OCI-LY1 (cell line): ENCODE results near the gene RAD23A.

Experiments used
- H2AFZ ChIP-seq: fragments of 200-600 bp; sonication (generic), shearing (Covaris generic); 2 replicates; pipeline ENCODE4 v1.6.0; 2014; ENCODE audit warnings: antibody characterized with exemption, mild to moderate bottlenecking, low read length
- H3F3A ChIP-seq: fragments of 200-600 bp; sonication (generic), shearing (Covaris generic); 2 replicates; pipeline ENCODE4 v1.6.0; 2014; ENCODE audit warnings: mild to moderate bottlenecking, antibody characterized with exemption, low read length, moderate library complexity; ENCODE audit not compliant: insufficient read depth
- H3K27ac ChIP-seq: fragments of 200-600 bp; sonication (generic); 2 replicates; pipeline ENCODE4 v1.5.1; 2014; ENCODE audit warnings: low read length, mixed run types, mild to moderate bottlenecking, low read depth; ENCODE audit not compliant: poor library complexity, severe bottlenecking
- H3K27me3 ChIP-seq: fragments of 200-600 bp; sonication (generic); 2 replicates; pipeline ENCODE4 v1.6.0; 2014; ENCODE audit warnings: antibody characterized with exemption, mild to moderate bottlenecking, low read length, moderate library complexity; ENCODE audit not compliant: insufficient read depth
- H3K36me3 ChIP-seq: fragments of 200-600 bp; sonication (generic); 2 replicates; pipeline ENCODE4 v1.6.1; 2014; ENCODE audit warnings: mild to moderate bottlenecking, antibody characterized with exemption, low read length, moderate library complexity, mixed read lengths; ENCODE audit not compliant: insufficient read depth
- H3K4me1 ChIP-seq: fragments of 200-600 bp; sonication (generic); 2 replicates; pipeline ENCODE4 v1.5.1; 2014; ENCODE audit warnings: mild to moderate bottlenecking, low read length, moderate library complexity; ENCODE audit not compliant: insufficient read depth, severe bottlenecking
- H3K4me2 ChIP-seq: fragments of 200-600 bp; sonication (generic), shearing (Covaris generic); 2 replicates; pipeline ENCODE4 v1.6.1; 2014; ENCODE audit warnings: low read length
- H3K4me3 ChIP-seq: fragments of 200-600 bp; sonication (generic); 2 replicates; pipeline ENCODE4 v1.5.1; 2014; ENCODE audit warnings: low read length, low read depth, mild to moderate bottlenecking, mixed read lengths; ENCODE audit not compliant: poor library complexity, severe bottlenecking
- H3K79me2 ChIP-seq: fragments of 200-600 bp; shearing (Covaris generic); 2 replicates; pipeline ENCODE4 v1.6.1; 2016; ENCODE audit warnings: mixed run types, low read length, mixed read lengths; ENCODE audit not compliant: insufficient read depth
- H3K9ac ChIP-seq: fragments of 200-600 bp; sonication (generic), shearing (Covaris generic); 2 replicates; pipeline ENCODE4 v1.6.1; 2014; ENCODE audit warnings: mild to moderate bottlenecking, low read length, mixed read lengths
- H3K9me2 ChIP-seq: fragments of 200-600 bp; sonication (generic), shearing (Covaris generic); 2 replicates; pipeline ENCODE4 v1.6.1; 2014; ENCODE audit warnings: low read depth, mild to moderate bottlenecking, low read length, mixed read lengths
- H3K9me3 ChIP-seq: fragments of 200-600 bp; shearing (Covaris generic); 2 replicates; pipeline ENCODE4 v1.6.1; 2014; ENCODE audit warnings: low read length, mixed read lengths
- H4K20me1 ChIP-seq: fragments of 200-600 bp; sonication (generic), shearing (Covaris generic); 2 replicates; pipeline ENCODE4 v1.6.0; 2016; ENCODE audit warnings: mild to moderate bottlenecking, low read length; ENCODE audit not compliant: insufficient read depth
- EZH2 ChIP-seq: fragments of 200-600 bp; sonication (generic), shearing (Covaris generic); IDR thresholded peaks from 2 replicates; pipeline ENCODE4 v1.8.0; 2017; ENCODE audit warnings: borderline replicate concordance, mixed run types, mild to moderate bottlenecking, antibody characterized with exemption, low read length, moderate library complexity, mixed read lengths
- TF ChIP-seq, protein P1 (sequence below): fragments of 200-600 bp; sonication (generic), shearing (Covaris generic); IDR thresholded peaks from 2 replicates; pipeline ENCODE4 v1.5.1; 2017; ENCODE audit warnings: mild to moderate bottlenecking, antibody characterized with exemption, low read length, moderate library complexity, mixed read lengths

RAD23A gene

DNA sequence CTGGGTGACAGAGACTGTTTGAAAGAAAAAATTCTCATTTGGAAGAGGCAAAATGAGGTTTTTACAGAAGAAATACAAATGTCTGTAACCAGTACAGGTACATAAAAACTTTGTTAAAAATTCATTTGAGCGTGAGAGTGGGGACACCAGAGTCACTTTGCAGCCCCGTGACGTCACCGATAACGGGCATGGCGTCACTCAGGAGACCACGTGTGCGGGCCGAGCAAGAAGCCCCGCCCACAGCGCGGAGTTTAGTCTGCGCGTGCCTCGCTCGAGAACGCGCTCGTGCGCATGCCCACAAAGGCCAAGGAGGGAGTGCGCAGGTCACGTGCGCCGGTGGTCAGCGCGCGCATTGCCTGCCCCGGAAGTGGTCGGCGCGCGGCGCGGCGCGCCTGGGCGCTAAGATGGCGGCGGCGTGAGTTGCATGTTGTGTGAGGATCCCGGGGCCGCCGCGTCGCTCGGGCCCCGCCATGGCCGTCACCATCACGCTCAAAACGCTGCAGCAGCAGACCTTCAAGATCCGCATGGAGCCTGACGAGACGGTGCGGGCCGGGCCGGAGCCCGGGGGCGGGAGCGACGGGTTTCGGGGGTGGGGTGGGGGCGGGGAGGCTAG is at the start of gene RAD23A:
Gene RAD23A, plus strand, starts transcription at position 384 of the 613 bp plus-strand sequence. Its CDS starts 87 bp downstream, at position 471.
- Histone ChIP-seq H4K20me1 (no peaks in the 10 kb centered on the region), H3K27me3 (no peaks in the 10 kb centered on the region), H3K4me3 (peak within 1 kb of the TSS; percentile 97), H3K27ac (peak within 1 kb of the TSS; percentile 78), H3K9me2 (no peaks in the 10 kb centered on the region), H3K4me2 (peak within 1 kb of the TSS; percentile 90), H3K36me3 (peaks cover 87% of the 10 kb centered on the region), H3F3A (peaks cover 17% of the 10 kb centered on the region), H2AFZ (no peak within 1 kb of the TSS), H3K9me3 (no peaks in the 10 kb centered on the region), H3K9ac (peak within 1 kb of the TSS; percentile 99), H3K4me1 (peaks cover 55% of the 10 kb centered on the region), H3K79me2 (peaks cover 18% of the 10 kb centered on the region)
- no peak for TF ChIP-seq EZH2
- TF ChIP-seq, protein P1, sequence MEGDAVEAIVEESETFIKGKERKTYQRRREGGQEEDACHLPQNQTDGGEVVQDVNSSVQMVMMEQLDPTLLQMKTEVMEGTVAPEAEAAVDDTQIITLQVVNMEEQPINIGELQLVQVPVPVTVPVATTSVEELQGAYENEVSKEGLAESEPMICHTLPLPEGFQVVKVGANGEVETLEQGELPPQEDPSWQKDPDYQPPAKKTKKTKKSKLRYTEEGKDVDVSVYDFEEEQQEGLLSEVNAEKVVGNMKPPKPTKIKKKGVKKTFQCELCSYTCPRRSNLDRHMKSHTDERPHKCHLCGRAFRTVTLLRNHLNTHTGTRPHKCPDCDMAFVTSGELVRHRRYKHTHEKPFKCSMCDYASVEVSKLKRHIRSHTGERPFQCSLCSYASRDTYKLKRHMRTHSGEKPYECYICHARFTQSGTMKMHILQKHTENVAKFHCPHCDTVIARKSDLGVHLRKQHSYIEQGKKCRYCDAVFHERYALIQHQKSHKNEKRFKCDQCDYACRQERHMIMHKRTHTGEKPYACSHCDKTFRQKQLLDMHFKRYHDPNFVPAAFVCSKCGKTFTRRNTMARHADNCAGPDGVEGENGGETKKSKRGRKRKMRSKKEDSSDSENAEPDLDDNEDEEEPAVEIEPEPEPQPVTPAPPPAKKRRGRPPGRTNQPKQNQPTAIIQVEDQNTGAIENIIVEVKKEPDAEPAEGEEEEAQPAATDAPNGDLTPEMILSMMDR = no peak

DNA sequence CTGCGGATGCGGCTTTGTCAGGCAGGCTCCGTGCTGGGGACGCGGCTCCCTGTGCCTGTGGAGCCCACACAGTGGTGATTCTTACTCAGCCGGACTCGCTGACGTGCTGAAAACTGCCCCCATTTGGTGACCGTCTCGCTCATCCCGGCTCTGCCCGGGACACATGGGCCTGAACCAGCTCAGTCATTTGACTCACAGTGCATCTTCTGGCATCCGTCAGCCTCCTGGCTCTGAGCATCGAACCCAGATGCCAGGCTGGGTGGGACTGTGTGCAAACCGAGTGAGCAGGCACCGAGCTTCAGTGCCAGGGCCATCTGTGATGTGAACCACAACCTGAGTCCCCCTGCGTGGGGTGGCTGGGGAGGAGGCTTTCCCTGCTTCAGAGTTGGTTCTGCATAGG is 49.2 kb upstream of the RAD23A start:
- Histone ChIP-seq H2AFZ (no peak overlapping the region), H3K36me3 (peaks cover 21% of the 10 kb centered on the region; the same call in 1 of the 2 replicates)

DNA sequence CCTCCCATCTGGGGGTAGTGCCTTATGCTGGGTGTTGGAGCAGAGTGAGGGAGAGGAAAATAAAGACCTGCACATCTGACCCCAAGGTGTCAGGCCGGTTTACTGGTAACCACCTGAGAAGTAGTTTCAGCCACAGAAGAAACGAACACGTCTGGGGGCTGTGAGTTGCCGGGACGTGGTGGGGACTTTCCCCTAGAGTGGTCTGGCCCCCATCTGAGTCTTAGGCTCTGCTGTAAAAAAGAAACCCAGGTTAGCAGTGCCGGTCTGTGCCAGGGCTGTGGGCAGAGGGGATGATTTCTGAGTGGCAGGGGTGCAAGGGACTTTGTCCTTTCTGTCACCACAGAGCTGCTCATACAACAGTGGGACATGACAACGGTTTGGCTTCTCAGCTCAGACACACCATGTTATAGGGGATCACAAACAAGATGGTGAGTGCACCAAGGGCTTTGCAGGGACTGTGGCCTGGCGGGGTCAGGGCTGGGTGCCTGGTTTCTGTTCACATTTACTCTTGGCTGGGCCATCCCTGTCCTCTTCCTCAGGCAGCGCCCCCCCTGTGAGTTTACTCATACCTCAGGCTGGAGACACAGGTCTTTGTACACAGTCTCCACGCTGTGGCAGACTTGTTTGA is 45.7 kb upstream of the RAD23A start:
- no peaks in the 10 kb centered on the region for H3K9me2 ChIP-seq
- no peaks in the 10 kb centered on the region for H3K79me2 ChIP-seq
- H3K4me1 ChIP-seq = peaks cover 3% of the 10 kb centered on the region
- no peaks in the 10 kb centered on the region for H3K27me3 ChIP-seq
- peak overlapping the region; percentile 18; the same call in 1 of the 2 replicates for H3K9ac ChIP-seq
- H3K36me3 ChIP-seq = peaks cover 9% of the 10 kb centered on the region; the same call in 1 of the 2 replicates
- peak overlapping the region; percentile 76 for H3K27ac ChIP-seq
- TF ChIP-seq, protein P1 = no peak
- TF ChIP-seq EZH2 = no peak
- H2AFZ ChIP-seq = no peak overlapping the region
- H3K9me3 ChIP-seq = no peaks in the 10 kb centered on the region
- H3K4me3 ChIP-seq = no peak overlapping the region
- no peaks in the 10 kb centered on the region for H3F3A ChIP-seq
- H3K4me2 ChIP-seq = no peak overlapping the region
- no peaks in the 10 kb centered on the region for H4K20me1 ChIP-seq

More for the DNA sequence above, 49.2 kb upstream of the RAD23A start:
- Histone ChIP-seq H3K27me3 (no peaks in the 10 kb centered on the region), H3K9me3 (no peaks in the 10 kb centered on the region), H3K4me2 (no peak overlapping the region), H3K9ac (no peak overlapping the region), H4K20me1 (no peaks in the 10 kb centered on the region), H3K79me2 (no peaks in the 10 kb centered on the region), H3K4me3 (no peak overlapping the region), H3K9me2 (no peaks in the 10 kb centered on the region), H3K27ac (no peak overlapping the region), H3K4me1 (peaks cover 12% of the 10 kb centered on the region), H3F3A (no peaks in the 10 kb centered on the region)
- TF ChIP-seq, protein P1 = no peak
- TF ChIP-seq EZH2 = no peak
